Neural progenitor cell (in vitro differentiated cells): ENCODE measurements around the gene CACNB4. TPM values are rescaled to one million over a fixed set of nuclear protein-coding genes. Genes with fewer than 3 reads are reported as not detected.
"Not testable (repeated sequence)": the region's sequence is repeated elsewhere in the genome, so short reads cannot be mapped to it uniquely, and the experiment has no call there.

ENCODE experiments used
- DNase-seq: peaks from one replicate; pipeline ENCODE4 v3.0.0-alpha.2; 2016; ENCODE audit warnings: low spot score
- H2AFZ ChIP-seq: fragments of 200-600 bp; sonication (generic); replicated peaks from 2 replicates; pipeline ENCODE4 v1.6.1; 2016; ENCODE audit warnings: antibody characterized with exemption
- H3F3A ChIP-seq: fragments of 200-600 bp; sonication (generic); 2 replicates; pipeline ENCODE4 v1.6.1; 2016; ENCODE audit warnings: antibody characterized with exemption, low read depth
- H3K27ac ChIP-seq: fragments of 200-600 bp; sonication (generic); 2 replicates; pipeline ENCODE4 v1.5.1; 2016; ENCODE audit warnings: mild to moderate bottlenecking
- H3K27me3 ChIP-seq: fragments of 200-600 bp; sonication (generic); 2 replicates; pipeline ENCODE4 v1.6.1; 2016; ENCODE audit warnings: mild to moderate bottlenecking, moderate library complexity
- H3K36me3 ChIP-seq: fragments of 200-600 bp; sonication (generic); 2 replicates; pipeline ENCODE4 v1.5.1; 2016
- H3K4me1 ChIP-seq: fragments of 200-600 bp; sonication (generic); 2 replicates; pipeline ENCODE4 v1.6.1; 2016; ENCODE audit warnings: mixed run types
- H3K4me2 ChIP-seq: fragments of 200-600 bp; sonication (generic); 2 replicates; pipeline ENCODE4 v1.6.1; 2016
- H3K4me3 ChIP-seq: fragments of 200-600 bp; sonication (generic); 2 replicates; pipeline ENCODE4 v1.5.1; 2016
- H3K79me2 ChIP-seq: fragments of 200-600 bp; sonication (generic); 2 replicates; pipeline ENCODE4 v1.6.1; 2016; ENCODE audit warnings: low read depth
- H3K9ac ChIP-seq: fragments of 200-600 bp; sonication (generic); 2 replicates; pipeline ENCODE4 v1.6.1; 2016
- H3K9me3 ChIP-seq: fragments of 200-600 bp; sonication (generic); 2 replicates; pipeline ENCODE4 v1.5.1; 2016; ENCODE audit warnings: low read depth
- H4K20me1 ChIP-seq: fragments of 200-600 bp; sonication (generic); 2 replicates; pipeline ENCODE4 v1.6.1; 2016; ENCODE audit warnings: low read depth
- H3K27ac Mint-ChIP-seq: 3 replicates; pipeline ENCODE4 v1.8.0; 2021; ENCODE audit warnings: mixed read lengths
- H3K27me3 Mint-ChIP-seq: 2 replicates; pipeline ENCODE4 v1.8.0; 2022; ENCODE audit warnings: low read depth, mild to moderate bottlenecking, inconsistent platforms, moderate library complexity, mixed read lengths; ENCODE audit not compliant: insufficient read depth
- H3K36me3 Mint-ChIP-seq: 3 replicates; pipeline ENCODE4 v1.8.0; 2021; ENCODE audit warnings: mixed read lengths
- H3K4me1 Mint-ChIP-seq: 3 replicates; pipeline ENCODE4 v1.8.0; 2021; ENCODE audit warnings: mixed read lengths
- H3K4me3 Mint-ChIP-seq: 3 replicates; pipeline ENCODE4 v1.8.0; 2021; ENCODE audit warnings: mild to moderate bottlenecking, moderate library complexity, mixed read lengths
- H3K9me3 Mint-ChIP-seq: 3 replicates; pipeline ENCODE4 v1.8.0; 2020; ENCODE audit warnings: mixed read lengths
- CTCF ChIP-seq: fragments of 200-600 bp; sonication (generic); IDR thresholded peaks from 2 replicates; pipeline ENCODE4 v1.5.1; 2017; ENCODE audit warnings: antibody characterized with exemption, mild to moderate bottlenecking
- EZH2 ChIP-seq: fragments of 200-600 bp; sonication (generic); IDR thresholded peaks from 2 replicates; pipeline ENCODE4 v1.6.1; 2017; ENCODE audit warnings: antibody characterized with exemption, mild to moderate bottlenecking, moderate library complexity
- EZH2phosphoT487 ChIP-seq: fragments of 200-600 bp; sonication (generic); IDR thresholded peaks from 2 replicates; pipeline ENCODE4 v1.6.1; 2017; ENCODE audit warnings: antibody characterized with exemption
- total RNA-seq: library from RNA; depleted of rRNA; stranded (reverse); fragments of >200 nt; gene quantifications from 2 replicates; pipeline ENCODE4 v1.2.3, GENCODE V29; 2015; ENCODE audit warnings: low replicate concordance

Gene CACNB4
- total RNA-seq, 1 donor from 2014 or later = 14.2 TPM

- no peaks in the 10 kb centered on the region for H3K4me1 Mint-ChIP-seq
- H3F3A ChIP-seq = no peaks in the 10 kb centered on the region
- no peak overlapping the region for H3K27ac Mint-ChIP-seq
- no peaks in the 10 kb centered on the region for H3K9me3 ChIP-seq
- H3K4me3 ChIP-seq = no peak overlapping the region
- DNase-seq = no peak
- H3K27ac ChIP-seq = no peak overlapping the region
- no peak overlapping the region for H3K4me2 ChIP-seq
- no peaks in the 10 kb centered on the region for H3K79me2 ChIP-seq
- H3K9me3 Mint-ChIP-seq = no peaks in the 10 kb centered on the region
- H3K4me3 Mint-ChIP-seq = no peak overlapping the region
- H3K4me1 ChIP-seq = no peaks in the 10 kb centered on the region
- H3K27me3 Mint-ChIP-seq = no peaks in the 10 kb centered on the region
- no peaks in the 10 kb centered on the region for H3K36me3 ChIP-seq
- no peaks in the 10 kb centered on the region for H4K20me1 ChIP-seq
- H3K9ac ChIP-seq = no peak overlapping the region
- no peaks in the 10 kb centered on the region for H3K27me3 ChIP-seq
- H3K36me3 Mint-ChIP-seq = peaks cover 12% of the 10 kb centered on the region
- TF ChIP-seq CTCF (no peak), EZH2phosphoT487 (no peak), EZH2 (no peak)
- no peak overlapping the region for H2AFZ ChIP-seq
These were observed 218.3 kb downstream of the CACNB4 start for GRCh38 chr2:151880586-151880985.

GRCh38 chr2:151878655-151879563, 219.9 kb downstream of the CACNB4 start:
- H4K20me1 ChIP-seq = no peaks in the 10 kb centered on the region
- Mint-ChIP-seq H3K4me1 (peaks cover 3% of the 10 kb centered on the region), H3K9me3 (peaks cover 6% of the 10 kb centered on the region), H3K27me3 (no peaks in the 10 kb centered on the region), H3K27ac (no peak overlapping the region), H3K36me3 (peaks cover 16% of the 10 kb centered on the region), H3K4me3 (no peak overlapping the region)
- no peak for DNase-seq
- no peak for TF ChIP-seq EZH2phosphoT487
- TF ChIP-seq EZH2 = no peak
- H3K27me3 ChIP-seq = no peaks in the 10 kb centered on the region
- no peak overlapping the region for H2AFZ ChIP-seq
- H3K4me3 ChIP-seq = no peak overlapping the region
- no peaks in the 10 kb centered on the region for H3F3A ChIP-seq
- no peaks in the 10 kb centered on the region for H3K4me1 ChIP-seq
- no peaks in the 10 kb centered on the region for H3K9me3 ChIP-seq
- no peak overlapping the region for H3K9ac ChIP-seq
- H3K36me3 ChIP-seq = no peaks in the 10 kb centered on the region
- H3K4me2 ChIP-seq = no peak overlapping the region
- H3K27ac ChIP-seq = no peak overlapping the region
- no peaks in the 10 kb centered on the region for H3K79me2 ChIP-seq

GRCh38 chr2:151878204-151878603, 220.6 kb downstream of the CACNB4 start:
- peaks cover 3% of the 10 kb centered on the region for H3K4me1 Mint-ChIP-seq
- Histone ChIP-seq H3K27ac (no peak overlapping the region), H3K4me1 (no peaks in the 10 kb centered on the region), H3K27me3 (no peaks in the 10 kb centered on the region), H3K36me3 (no peaks in the 10 kb centered on the region), H3K4me3 (no peak overlapping the region), H4K20me1 (no peaks in the 10 kb centered on the region), H2AFZ (no peak overlapping the region), H3K79me2 (no peaks in the 10 kb centered on the region), H3F3A (no peaks in the 10 kb centered on the region), H3K9ac (no peak overlapping the region), H3K4me2 (no peak overlapping the region), H3K9me3 (no peaks in the 10 kb centered on the region)
- no peaks in the 10 kb centered on the region for H3K27me3 Mint-ChIP-seq
- H3K4me3 Mint-ChIP-seq = no peak overlapping the region
- DNase-seq = no peak
- H3K9me3 Mint-ChIP-seq = peaks cover 7% of the 10 kb centered on the region
- TF ChIP-seq CTCF (no peak), EZH2 (no peak), EZH2phosphoT487 (no peak)
- H3K36me3 Mint-ChIP-seq = peaks cover 21% of the 10 kb centered on the region
- H3K27ac Mint-ChIP-seq = no peak overlapping the region

- not testable (repeated sequence) for H3K4me2 ChIP-seq, H3K9me3 Mint-ChIP-seq, H4K20me1 ChIP-seq, H3K4me3 Mint-ChIP-seq, H3K79me2 ChIP-seq, H3K27me3 ChIP-seq, H3K27me3 Mint-ChIP-seq, H3K9me3 ChIP-seq, H3K27ac ChIP-seq, H3K9ac ChIP-seq, DNase-seq, H3F3A ChIP-seq, H3K4me3 ChIP-seq, H3K36me3 ChIP-seq, H2AFZ ChIP-seq, H3K27ac Mint-ChIP-seq, H3K4me1 ChIP-seq, H3K4me1 Mint-ChIP-seq
- peaks cover 23% of the 10 kb centered on the region for H3K36me3 Mint-ChIP-seq
These were observed 223.2 kb downstream of the CACNB4 start for GRCh38 chr2:151875631-151876030.
